ENCODE data around the gene HSBP1L1.

HSBP1L1 gene

GRCh38 chr18:79952456-79952995, 11.9 kb upstream of the HSBP1L1 start:
- peak overlapping the region; percentile 90 for H3K27ac ChIP-seq
- H3K9me3 ChIP-seq (ENCODE audit: severe bottlenecking), result no peaks in the 10 kb centered on the region
- H3K36me3 ChIP-seq, result peaks cover 40% of the 10 kb centered on the region
- no peak for DNase-seq
- H3K27me3 ChIP-seq (ENCODE audit: insufficient read depth, low read depth, severe bottlenecking), result no peaks in the 10 kb centered on the region
- peak overlapping the region; percentile 81 for H3K4me3 ChIP-seq (ENCODE audit: low read depth, low read length)
- TF ChIP-seq CTCF (IDR thresholded peaks at IDR 0.05; ENCODE audit: low read depth, low read length), result no peak

- peaks cover 35% of the 10 kb centered on the region for H3K36me3 ChIP-seq
- no peaks in the 10 kb centered on the region for H3K9me3 ChIP-seq (ENCODE audit: severe bottlenecking)
- H3K4me3 ChIP-seq (ENCODE audit: low read depth, low read length), result no peak overlapping the region
- no peak for DNase-seq
- no peak overlapping the region for H3K27ac ChIP-seq
- no peaks in the 10 kb centered on the region for H3K27me3 ChIP-seq (ENCODE audit: insufficient read depth, low read depth, severe bottlenecking)
- no peak for TF ChIP-seq CTCF (IDR thresholded peaks at IDR 0.05; ENCODE audit: low read depth, low read length)
Observed at GRCh38 chr18:79952996-79953559, 11.4 kb upstream of the HSBP1L1 start.

- Histone ChIP-seq H3K36me3 (peaks cover 25% of the 10 kb centered on the region), H3K9me3 (ENCODE audit: severe bottlenecking) (no peaks in the 10 kb centered on the region), H3K4me3 (ENCODE audit: low read depth, low read length) (no peak overlapping the region), H3K27ac (no peak overlapping the region), H3K27me3 (ENCODE audit: insufficient read depth, low read depth, severe bottlenecking) (no peaks in the 10 kb centered on the region)
- DNase-seq, result no peak
- no peak for TF ChIP-seq CTCF (IDR thresholded peaks at IDR 0.05; ENCODE audit: low read depth, low read length)
Observed at GRCh38 chr18:79953971-79954651, 10.3 kb upstream of the HSBP1L1 start.

- Histone ChIP-seq H3K36me3 (peaks cover 18% of the 10 kb centered on the region), H3K27ac (no peak overlapping the region)
- no peak for TF ChIP-seq CTCF (IDR thresholded peaks at IDR 0.05; ENCODE audit: low read depth, low read length)
Observed at GRCh38 chr18:79954791-79955190, 9.7 kb upstream of the HSBP1L1 start.

GRCh38 chr18:79955302-79956075, 9.0 kb upstream of the HSBP1L1 start:
- H3K27ac ChIP-seq, result no peak overlapping the region

More at GRCh38 chr18:79954791-79955190, 9.7 kb upstream of the HSBP1L1 start:
- Histone ChIP-seq H3K9me3 (ENCODE audit: severe bottlenecking) (no peaks in the 10 kb centered on the region), H3K27me3 (ENCODE audit: insufficient read depth, low read depth, severe bottlenecking) (no peaks in the 10 kb centered on the region), H3K4me3 (ENCODE audit: low read depth, low read length) (no peak overlapping the region)
- DNase-seq, result no peak

More at GRCh38 chr18:79955302-79956075, 9.0 kb upstream of the HSBP1L1 start:
- DNase-seq, result no peak
- no peak overlapping the region for H3K4me3 ChIP-seq (ENCODE audit: low read depth, low read length)
- TF ChIP-seq CTCF (IDR thresholded peaks at IDR 0.05; ENCODE audit: low read depth, low read length), result no peak
- no peaks in the 10 kb centered on the region for H3K27me3 ChIP-seq (ENCODE audit: insufficient read depth, low read depth, severe bottlenecking)
- no peaks in the 10 kb centered on the region for H3K9me3 ChIP-seq (ENCODE audit: severe bottlenecking)
- H3K36me3 ChIP-seq, result peaks cover 11% of the 10 kb centered on the region
